Stimulated activated CD4-positive, alpha-beta T cell treated with anti-CD3 and anti-CD28 coated beads, Interleukin-15, amount 100 ng/mL, for 1 hour (primary cell): ENCODE measurements around the gene SIRPG.
"Not testable (repeated sequence)": the region's sequence is repeated elsewhere in the genome, so short reads cannot be mapped to it uniquely, and the experiment has no call there.

ENCODE experiments used
- DNase-seq, 2 donors: peaks; one replicate each; pipeline ENCODE4 v3.0.0-alpha.2; 2020; ENCODE audit warnings: low read depth in 1 of 2, low spot score in 1 of 2

SIRPG gene

GRCh38 chr20:1657556-1658334, at the start of gene SIRPG:
TSS of gene SIRPG (minus strand) at chr20:1657779. CDS start at chr20:1657714, 65 bp downstream.
- DNase-seq, result peak in 1 of 2 donors; percentile 7

GRCh38 chr20:1706887-1707286, 49.3 kb upstream of the SIRPG start:
- not testable (repeated sequence) for DNase-seq

DNA sequence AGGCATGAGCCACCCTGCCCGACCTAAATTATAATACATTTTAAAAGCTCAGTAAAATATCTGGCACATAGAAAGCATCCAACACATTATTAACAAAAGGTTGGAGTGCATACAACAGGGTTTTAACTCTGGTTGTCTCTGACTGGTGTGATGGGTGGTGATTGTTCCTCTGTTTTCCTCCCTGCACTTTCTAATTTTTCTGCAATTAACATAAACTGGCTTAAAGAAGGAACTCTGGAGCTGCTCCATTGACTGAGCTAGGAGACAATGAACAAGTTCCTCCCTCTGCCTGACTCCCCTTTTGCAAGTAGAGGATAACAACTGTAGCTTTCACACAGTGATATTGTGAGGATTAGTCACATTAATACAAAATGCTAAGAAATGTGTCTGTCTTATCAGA, 48.5 kb upstream of the SIRPG start:
- DNase-seq, result no peak

DNA sequence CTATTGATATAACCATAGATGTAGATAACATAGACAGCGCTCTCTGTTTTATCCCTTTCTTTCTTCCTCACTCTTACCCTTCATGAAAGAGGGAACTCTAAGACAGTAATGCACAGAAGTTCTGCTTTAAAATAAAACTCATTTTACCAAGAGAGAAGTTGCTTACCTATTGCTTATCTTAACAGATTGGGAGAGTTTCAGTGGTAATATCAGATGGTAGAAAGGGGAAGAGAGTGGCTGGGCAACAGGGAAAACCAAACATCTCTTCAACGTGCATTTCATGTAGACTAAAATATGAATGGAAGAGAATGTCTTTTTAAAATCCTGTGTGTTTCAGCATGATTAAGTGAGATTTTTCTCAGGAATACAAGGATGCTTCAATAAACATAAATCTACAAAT, 45.3 kb upstream of the SIRPG start:
- DNase-seq, result no peak

- DNase-seq, result no peak
Measured at GRCh38 chr20:1702328-1702727, 44.7 kb upstream of the SIRPG start.

DNA sequence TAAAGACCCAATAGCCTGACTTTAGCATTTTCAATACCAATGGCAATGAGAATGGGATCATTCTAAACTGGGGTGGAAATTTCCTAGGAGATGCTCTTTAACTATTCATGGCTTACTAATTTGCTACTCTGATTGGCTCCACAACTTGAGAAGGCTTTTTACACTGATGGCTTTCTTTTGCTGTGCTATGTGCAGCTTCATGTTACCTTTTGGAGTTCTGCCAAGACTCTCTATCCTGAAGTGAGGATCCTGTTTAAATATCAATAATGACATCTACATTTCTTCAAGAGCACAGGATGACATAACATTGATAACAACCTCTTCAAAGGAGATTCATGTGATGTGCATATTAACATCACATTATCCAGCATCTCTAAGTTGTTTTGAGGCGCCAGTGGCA, 43.4 kb upstream of the SIRPG start:
- DNase-seq, result no peak

- no peak for DNase-seq
Measured at GRCh38 chr20:1697592-1697991, 40.0 kb upstream of the SIRPG start.

GRCh38 chr20:1696521-1697209, 39.1 kb upstream of the SIRPG start:
- DNase-seq, result no peak

DNA sequence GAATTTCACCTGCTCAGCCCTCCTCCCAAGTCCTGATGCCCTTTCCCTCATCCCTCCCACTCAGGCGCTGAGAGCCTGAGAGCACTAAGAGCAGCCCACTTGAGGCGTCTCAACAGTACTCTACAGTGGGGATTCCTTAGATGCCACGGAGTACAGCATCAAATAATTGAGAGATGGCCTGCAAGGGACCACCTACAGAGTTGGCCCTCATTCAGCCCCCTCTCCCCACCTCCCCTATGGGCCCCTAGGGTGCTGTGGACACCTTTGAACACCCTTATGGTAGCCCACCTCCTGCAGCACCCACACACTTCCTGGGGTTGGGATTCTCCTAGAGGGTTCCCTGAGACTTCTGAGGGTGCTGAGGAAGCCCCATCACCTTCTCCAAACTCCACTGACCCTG, 37.1 kb upstream of the SIRPG start:
- no peak for DNase-seq

- no peak for DNase-seq
Measured at GRCh38 chr20:1693427-1693826, 35.8 kb upstream of the SIRPG start.

- DNase-seq, result no peak
Measured at GRCh38 chr20:1689721-1690120, 32.1 kb upstream of the SIRPG start.

- DNase-seq, result no peak
Measured at GRCh38 chr20:1688886-1689538, 31.4 kb upstream of the SIRPG start.

GRCh38 chr20:1687053-1687452, 29.5 kb upstream of the SIRPG start:
- no peak for DNase-seq

DNA sequence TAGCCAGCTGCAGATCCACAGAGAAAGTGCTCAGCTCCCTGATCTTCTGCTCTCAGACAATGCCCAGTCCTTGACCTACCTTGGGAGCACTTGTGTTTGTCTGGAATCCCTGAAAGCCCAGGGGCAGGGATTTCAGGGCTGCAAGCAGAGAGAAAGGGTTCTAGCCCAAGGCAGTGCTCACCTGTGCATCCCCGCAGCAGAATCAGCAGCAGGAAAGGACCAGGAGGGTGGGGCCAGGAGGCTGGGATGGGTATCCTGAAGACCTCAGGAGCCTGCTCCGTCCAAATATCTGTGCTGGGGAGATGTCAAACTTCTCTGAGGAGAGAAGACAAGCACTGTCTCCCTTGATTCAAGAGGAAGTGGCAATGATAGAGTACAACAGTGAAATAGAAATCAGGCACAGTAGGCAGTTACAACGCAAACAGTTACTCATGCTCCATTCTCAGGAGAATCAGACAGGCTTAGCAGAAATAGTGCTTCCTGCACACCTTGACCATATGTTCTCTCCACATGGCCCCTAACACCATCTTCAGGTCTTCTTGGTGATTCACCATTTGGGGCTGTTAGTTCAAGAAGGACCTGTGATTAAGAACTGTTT, 28.7 kb upstream of the SIRPG start:
- DNase-seq, result no peak

GRCh38 chr20:1685304-1686052, 27.9 kb upstream of the SIRPG start:
- no peak for DNase-seq

DNA sequence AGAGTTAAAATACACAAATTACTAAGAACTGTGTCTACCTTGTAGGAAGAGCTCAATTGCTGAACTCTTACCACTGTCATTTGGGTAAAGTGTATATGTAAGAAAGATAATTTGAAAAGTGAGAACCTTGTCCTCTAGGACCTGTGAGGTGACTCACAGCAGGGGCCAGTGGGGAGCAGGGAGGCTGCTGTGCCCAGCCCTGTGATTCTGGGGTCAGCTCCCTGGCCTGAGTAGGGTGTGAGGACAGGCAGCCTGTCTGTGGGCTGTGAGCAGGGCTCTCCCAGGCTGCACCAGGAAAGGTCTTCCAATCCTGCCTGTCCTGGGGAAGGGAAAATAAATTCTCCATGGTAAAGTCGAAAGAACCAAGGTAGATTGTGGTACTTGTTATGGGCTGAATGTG, 27.3 kb upstream of the SIRPG start:
- no peak for DNase-seq

GRCh38 chr20:1676650-1677049, 19.1 kb upstream of the SIRPG start:
- no peak for DNase-seq

DNA sequence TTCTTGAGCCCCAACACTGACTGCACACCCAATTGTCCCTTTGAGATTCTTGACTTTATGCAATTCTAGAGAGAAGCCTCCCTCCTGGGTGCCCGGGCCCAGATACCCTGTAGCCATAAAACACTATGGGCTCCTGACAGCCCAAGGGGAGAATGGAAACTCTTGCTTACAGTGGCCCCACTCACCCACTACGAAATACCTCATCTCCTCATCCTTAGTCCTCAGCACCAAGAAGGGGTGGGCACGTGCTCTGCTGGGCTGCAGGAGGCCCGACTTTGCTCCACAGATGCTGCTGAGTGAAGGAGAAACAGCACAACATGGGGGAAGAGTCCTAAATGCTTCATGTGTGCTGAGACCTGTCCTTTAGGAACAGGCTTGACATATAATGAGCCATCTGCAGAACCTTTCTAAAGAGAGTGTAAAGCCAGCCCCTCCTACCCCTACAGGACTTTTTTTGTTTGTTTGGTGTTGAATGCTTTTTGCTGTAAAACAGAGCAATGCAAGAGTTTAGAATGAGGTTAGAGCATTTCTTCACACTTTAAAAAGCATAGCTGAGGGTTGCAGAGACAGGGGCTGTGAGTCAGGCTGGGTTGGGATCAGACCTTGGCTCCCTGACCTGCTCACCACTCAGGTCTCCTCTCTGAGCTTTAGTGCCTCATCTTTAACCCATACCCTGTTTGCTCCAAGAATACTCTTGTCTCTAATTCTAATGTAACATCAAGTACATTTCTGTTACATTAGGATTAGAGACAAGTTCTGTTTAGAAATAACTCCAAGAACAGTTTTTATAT, 17.6 kb upstream of the SIRPG start:
- no peak for DNase-seq

DNA sequence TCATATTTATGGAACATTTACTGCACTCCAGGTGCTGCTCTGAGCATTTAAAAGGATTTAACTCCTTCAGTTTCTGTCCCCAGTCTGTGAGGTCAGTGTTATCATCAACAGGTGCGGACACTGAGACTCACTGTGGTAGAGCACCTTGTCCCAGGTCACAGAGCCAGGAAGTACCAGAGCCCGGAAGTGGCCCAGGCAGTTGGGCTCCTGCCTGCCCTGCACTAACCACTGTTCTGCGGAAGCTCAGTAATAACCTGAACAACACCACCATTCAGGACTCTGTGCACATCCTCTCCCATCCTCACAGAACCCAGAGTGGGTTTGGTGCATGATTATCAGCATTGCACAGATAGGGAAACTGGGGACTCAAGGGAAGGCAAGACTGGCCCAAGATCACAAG, 16.8 kb upstream of the SIRPG start:
- no peak for DNase-seq

GRCh38 chr20:1673424-1673823, 15.8 kb upstream of the SIRPG start:
- no peak for DNase-seq
